GM06990 (cell line): ENCODE measurements around the gene SEPTIN3.

ENCODE experiments used
- DNase-seq: peaks from one replicate; pipeline ENCODE4 v3.0.0-alpha.2; 2011; ENCODE audit not compliant: insufficient read length; ENCODE audit errors: extremely low read depth
- H3K27me3 ChIP-seq: replicated peaks from 2 replicates; pipeline ENCODE4 v1.6.0; 2011; ENCODE audit warnings: low read length; ENCODE audit not compliant: control insufficient read depth, insufficient read depth
- H3K36me3 ChIP-seq: 2 replicates; pipeline ENCODE4 v1.5.1; 2011; ENCODE audit warnings: low read length; ENCODE audit not compliant: control insufficient read depth, insufficient read depth
- H3K4me3 ChIP-seq: replicated peaks from 2 replicates; pipeline ENCODE4 v1.5.1; 2011; ENCODE audit warnings: low read depth, mild to moderate bottlenecking, control low read depth, low read length
- CTCF ChIP-seq: IDR thresholded peaks from 2 replicates; pipeline ENCODE4 v1.5.1; 2011; ENCODE audit warnings: low read length, control low read depth, mild to moderate bottlenecking, inconsistent platforms; ENCODE audit not compliant: insufficient read depth, poor library complexity, severe bottlenecking

The SEPTIN3 gene

GRCh38 chr22:41936894-41937169, 32.4 kb upstream of the SEPTIN3 start:
- Histone ChIP-seq H3K4me3 (no peak overlapping the region), H3K36me3 (peaks cover 5% of the 10 kb centered on the region), H3K27me3 (no peaks in the 10 kb centered on the region)
- peak; percentile 35 for DNase-seq
- TF ChIP-seq CTCF = no peak

- peak; percentile 84 for DNase-seq
- Histone ChIP-seq H3K4me3 (peak overlapping the region; percentile 28), H3K27me3 (no peaks in the 10 kb centered on the region), H3K36me3 (peaks cover 9% of the 10 kb centered on the region)
- TF ChIP-seq CTCF = no peak
Measured at GRCh38 chr22:41939981-41940831, 29.0 kb upstream of the SEPTIN3 start.

- no peak overlapping the region for H3K4me3 ChIP-seq
- peak; percentile 86 for TF ChIP-seq CTCF
- peak; percentile 69 for DNase-seq
- peaks cover 9% of the 10 kb centered on the region for H3K36me3 ChIP-seq
- H3K27me3 ChIP-seq = no peaks in the 10 kb centered on the region
Measured at GRCh38 chr22:41940832-41941765, 28.1 kb upstream of the SEPTIN3 start.

GRCh38 chr22:41943661-41944209, 25.5 kb upstream of the SEPTIN3 start:
- no peak for TF ChIP-seq CTCF
- DNase-seq = no peak
- Histone ChIP-seq H3K4me3 (no peak overlapping the region), H3K36me3 (peaks cover 7% of the 10 kb centered on the region), H3K27me3 (no peaks in the 10 kb centered on the region)

GRCh38 chr22:41946629-41947423, 22.4 kb upstream of the SEPTIN3 start, which contains the start of gene CENPM:
TSS of gene CENPM (minus strand) at chr22:41947152. CDS start at chr22:41947076, 76 bp downstream.
- no peak for TF ChIP-seq CTCF
- H3K36me3 ChIP-seq = peaks cover 4% of the 10 kb centered on the region
- peak; percentile 98 for DNase-seq
- no peaks in the 10 kb centered on the region for H3K27me3 ChIP-seq
- peak within 1 kb of the TSS; percentile 87 for H3K4me3 ChIP-seq
